GM23248 (cell line): ENCODE data around the gene TGFBR1. TPM values are rescaled to one million over a fixed set of nuclear protein-coding genes. Genes with fewer than 3 reads are reported as not detected.

Source experiments
- DNase-seq: peaks from one replicate; pipeline ENCODE4 v3.0.0-alpha.2; 2015
- H2AFZ ChIP-seq: fragments of 200-600 bp; sonication (generic); 2 replicates; pipeline ENCODE4 v1.6.1; 2016; ENCODE audit warnings: antibody characterized with exemption
- H3F3A ChIP-seq: fragments of 200-600 bp; sonication (generic); 2 replicates; pipeline ENCODE4 v1.6.1; 2016; ENCODE audit warnings: mild to moderate bottlenecking, antibody characterized with exemption, mixed run types; ENCODE audit not compliant: insufficient read depth
- H3K27ac ChIP-seq: fragments of 200-600 bp; sonication (generic); 2 replicates; pipeline ENCODE4 v1.5.1; 2016; ENCODE audit warnings: mild to moderate bottlenecking
- H3K27me3 ChIP-seq: fragments of 200-600 bp; sonication (generic); replicated peaks from 2 replicates; pipeline ENCODE4 v1.6.1; 2016; ENCODE audit warnings: mild to moderate bottlenecking; ENCODE audit not compliant: insufficient read depth
- H3K36me3 ChIP-seq: fragments of 200-600 bp; sonication (generic); 2 replicates; pipeline ENCODE4 v1.6.1; 2016; ENCODE audit warnings: low read depth, mild to moderate bottlenecking
- H3K4me1 ChIP-seq: fragments of 200-600 bp; sonication (generic); 2 replicates; pipeline ENCODE4 v1.6.1; 2016; ENCODE audit warnings: mild to moderate bottlenecking; ENCODE audit not compliant: insufficient read depth
- H3K4me2 ChIP-seq: fragments of 200-600 bp; sonication (generic); one replicate; pipeline ENCODE4 v1.6.1; 2016; ENCODE audit warnings: mild to moderate bottlenecking; ENCODE audit not compliant: unreplicated experiment
- H3K4me3 ChIP-seq: fragments of 200-600 bp; sonication (generic); 2 replicates; pipeline ENCODE4 v1.5.1; 2016; ENCODE audit warnings: mild to moderate bottlenecking
- H3K79me2 ChIP-seq: fragments of 200-600 bp; sonication (generic); 2 replicates; pipeline ENCODE4 v1.6.1; 2016; ENCODE audit warnings: mild to moderate bottlenecking; ENCODE audit not compliant: insufficient read depth
- H3K9ac ChIP-seq: fragments of 200-600 bp; sonication (generic); 2 replicates; pipeline ENCODE4 v1.6.1; 2016; ENCODE audit warnings: mild to moderate bottlenecking
- H3K9me2 ChIP-seq: fragments of 200-600 bp; sonication (generic); 2 replicates; pipeline ENCODE4 v1.6.1; 2016; ENCODE audit warnings: mixed run types, mild to moderate bottlenecking, moderate library complexity; ENCODE audit not compliant: insufficient read depth
- H3K9me3 ChIP-seq: fragments of 200-600 bp; sonication (generic); one replicate; pipeline ENCODE4 v1.6.1; 2017; ENCODE audit warnings: low read depth
- H4K20me1 ChIP-seq: fragments of 200-600 bp; sonication (generic); 2 replicates; pipeline ENCODE4 v1.6.0; 2016; ENCODE audit not compliant: insufficient read depth
- EZH2 ChIP-seq: fragments of 200-600 bp; sonication (generic); IDR thresholded peaks from 2 replicates; pipeline ENCODE4 v1.6.1; 2018; ENCODE audit warnings: antibody characterized with exemption, mild to moderate bottlenecking; ENCODE audit not compliant: insufficient read depth, poor library complexity, severe bottlenecking
- EZH2phosphoT487 ChIP-seq: fragments of 200-600 bp; sonication (generic); IDR thresholded peaks from 2 replicates; pipeline ENCODE4 v1.6.1; 2018; ENCODE audit warnings: antibody characterized with exemption, moderate library complexity, mild to moderate bottlenecking, low read depth; ENCODE audit not compliant: insufficient read depth
- WGBS, 2 experiments: methylation state at CpG; one replicate each; pipeline ENCODE4 v1.1.6; 2015 to 2017; ENCODE audit warnings: low lambda C conversion rate in 2 of 2, low coverage in 1 of 2; ENCODE audit errors: missing lambda C conversion rate in 2 of 2; 5-methylcytosine and 5-hydroxymethylcytosine counted together
- in situ Hi-C: fragments of 300-500 bp; cut with MboI; formaldehyde crosslinking; loops from 2 replicates; pipeline ENCODE4 v1.15.0; 2020
- polyA plus RNA-seq: library from polyadenylated mRNA; unstranded; fragments of >200 nt; fragmentation: Nextera tagmentation; extraction: Ambion mirVana; gene quantifications from 2 replicates; pipeline ENCODE4 v1.2.1, GENCODE V29; 2016
- total RNA-seq: library from RNA; depleted of rRNA; stranded (reverse); fragments of >200 nt; shearing (Covaris generic); gene quantifications from 2 replicates; pipeline ENCODE4 v1.2.3, GENCODE V29; 2014

Gene TGFBR1
- total and polyA plus RNA-seq, 2 experiments from 2014 or later, result 46.3 to 73.9 TPM

GRCh38 chr9:99087462-99087861 is 17.5 kb upstream of the TGFBR1 start:
- WGBS, 2 experiments, result 95 to 97% methylated on average over 3 of the region's 3 CpGs
- Histone ChIP-seq H3K9me2 (no peaks in the 10 kb centered on the region), H3K4me3 (no peak overlapping the region), H3K79me2 (no peaks in the 10 kb centered on the region), H3K4me1 (peaks cover 34% of the 10 kb centered on the region), H3K36me3 (no peaks in the 10 kb centered on the region), H3K27me3 (no peaks in the 10 kb centered on the region), H2AFZ (no peak overlapping the region), H3K9me3 (no peaks in the 10 kb centered on the region), H3K9ac (no peak overlapping the region), H3K27ac (no peak overlapping the region), H3F3A (peaks cover 36% of the 10 kb centered on the region), H3K4me2 (no peak overlapping the region), H4K20me1 (no peaks in the 10 kb centered on the region)
- in situ Hi-C loops, result no loop called here
- TF ChIP-seq EZH2 (no peak), EZH2phosphoT487 (no peak)
- no peak for DNase-seq

GRCh38 chr9:99090336-99091130 is 14.4 kb upstream of the TGFBR1 start:
- H3K9me2 ChIP-seq, result no peaks in the 10 kb centered on the region
- H3K4me2 ChIP-seq, result peak overlapping the region; percentile 32
- peak; percentile 71 for DNase-seq
- H3K4me3 ChIP-seq, result no peak overlapping the region
- 0 out of 2 replicates have a peak, but pooled peaks cover 3% of the 10 kb centered on the region for H3K27me3 ChIP-seq
- no peak for TF ChIP-seq EZH2phosphoT487
- no peak for TF ChIP-seq EZH2
- 0 out of 2 replicates have a peak overlapping the region, but pooled peaks have one; percentile 0 for H3K27ac ChIP-seq
- H3K79me2 ChIP-seq, result no peaks in the 10 kb centered on the region
- H3K9me3 ChIP-seq, result no peaks in the 10 kb centered on the region
- H3K4me1 ChIP-seq, result peaks cover 33% of the 10 kb centered on the region
- peaks cover 36% of the 10 kb centered on the region for H3F3A ChIP-seq
- no peaks in the 10 kb centered on the region for H4K20me1 ChIP-seq
- no peak overlapping the region for H3K9ac ChIP-seq
- in situ Hi-C loops, result no loop called here
- no peaks in the 10 kb centered on the region for H3K36me3 ChIP-seq
- H2AFZ ChIP-seq, result no peak overlapping the region
- 32 to 33% methylated on average over 5 of the region's 5 CpGs for WGBS, 2 experiments

GRCh38 chr9:99092643-99093491 is 12.0 kb upstream of the TGFBR1 start:
- H3F3A ChIP-seq, result peaks cover 14% of the 10 kb centered on the region
- peaks cover 16% of the 10 kb centered on the region for H3K4me1 ChIP-seq
- no peaks in the 10 kb centered on the region for H3K9me3 ChIP-seq
- H3K4me3 ChIP-seq, result no peak overlapping the region
- in situ Hi-C loops, result no loop called here
- whole genome bisulfite sequencing, 2 experiments, result 58 to 64% methylated on average over 6 of the region's 6 CpGs
- no peaks in the 10 kb centered on the region for H3K9me2 ChIP-seq
- peaks cover 8% of the 10 kb centered on the region; the same call in 1 of the 2 replicates for H3K27me3 ChIP-seq
- H3K36me3 ChIP-seq, result no peaks in the 10 kb centered on the region
- TF ChIP-seq EZH2 (no peak), EZH2phosphoT487 (no peak)
- no peaks in the 10 kb centered on the region for H4K20me1 ChIP-seq
- no peak overlapping the region for H3K4me2 ChIP-seq
- H3K79me2 ChIP-seq, result no peaks in the 10 kb centered on the region
- no peak overlapping the region for H3K9ac ChIP-seq
- DNase-seq, result no peak
- H2AFZ ChIP-seq, result no peak overlapping the region
- no peak overlapping the region for H3K27ac ChIP-seq

- Histone ChIP-seq H3K9me2 (no peaks in the 10 kb centered on the region), H3K4me1 (peaks cover 16% of the 10 kb centered on the region), H3K9me3 (no peaks in the 10 kb centered on the region), H3K79me2 (no peaks in the 10 kb centered on the region), H2AFZ (no peak overlapping the region), H4K20me1 (no peaks in the 10 kb centered on the region), H3K36me3 (no peaks in the 10 kb centered on the region), H3K4me2 (no peak overlapping the region), H3K4me3 (no peak overlapping the region), H3K27ac (no peak overlapping the region), H3K27me3 (peaks cover 8% of the 10 kb centered on the region; the same call in 1 of the 2 replicates), H3K9ac (no peak overlapping the region), H3F3A (peaks cover 14% of the 10 kb centered on the region)
- no peak for TF ChIP-seq EZH2
- no peak for TF ChIP-seq EZH2phosphoT487
- in situ Hi-C loops, result no loop called here
- DNase-seq, result no peak
- 69 to 70% methylated on average over 3 of the region's 3 CpGs for WGBS, 2 experiments
These were observed 11.5 kb upstream of the TGFBR1 start for GRCh38 chr9:99093492-99093791.
